Nephron (organoid): ENCODE results near the gene PPP1R13L.

Experiments
- H3K27ac Mint-ChIP-seq, 3 experiments: 2 replicates each; pipeline ENCODE4 v1.8.0; 2020; ENCODE audit warnings: mixed read lengths in 3 of 3, mild to moderate bottlenecking in 2 of 3, moderate library complexity in 1 of 3
- H3K27me3 Mint-ChIP-seq: 2 replicates; pipeline ENCODE4 v1.8.0; 2021; ENCODE audit warnings: low read depth, mild to moderate bottlenecking, moderate library complexity, mixed read lengths
- H3K36me3 Mint-ChIP-seq: 2 replicates; pipeline ENCODE4 v1.8.0; 2020; ENCODE audit warnings: low read depth, mixed read lengths
- H3K4me1 Mint-ChIP-seq: 2 replicates; pipeline ENCODE4 v1.8.0; 2020; ENCODE audit warnings: mixed read lengths
- H3K4me3 Mint-ChIP-seq, 3 experiments: 2 replicates each; pipeline ENCODE4 v1.8.0; 2020; ENCODE audit warnings: mild to moderate bottlenecking in 3 of 3, mixed read lengths in 3 of 3, moderate library complexity in 2 of 3
- H3K9me3 Mint-ChIP-seq: 2 replicates; pipeline ENCODE4 v1.8.0; 2020; ENCODE audit warnings: mixed read lengths
- CTCF ChIP-seq, 3 experiments: fragments of 200-600 bp; sonication (generic); IDR thresholded peaks; one replicate each; pipeline ENCODE4 v1.5.0; 2021; ENCODE audit warnings: antibody characterized with exemption in 3 of 3; ENCODE audit not compliant: unreplicated experiment in 3 of 3

PPP1R13L gene

GRCh38 chr19:45352914-45353796 is 51.7 kb downstream of the PPP1R13L start:
- Mint-ChIP-seq H3K27ac (no peak overlapping the region), H3K27me3 (no peaks in the 10 kb centered on the region), H3K9me3 (no peaks in the 10 kb centered on the region), H3K4me3 (no peak overlapping the region), H3K4me1 (no peaks in the 10 kb centered on the region), H3K36me3 (peaks cover 43% of the 10 kb centered on the region)
- no peak for TF ChIP-seq CTCF (IDR thresholded peaks at IDR 0.05; ENCODE audit: unreplicated experiment in 3 of 3)

- no peaks in the 10 kb centered on the region for H3K9me3 Mint-ChIP-seq
- no peak for TF ChIP-seq CTCF (IDR thresholded peaks at IDR 0.05; ENCODE audit: unreplicated experiment in 3 of 3)
- peaks cover 36% of the 10 kb centered on the region for H3K36me3 Mint-ChIP-seq
- no peak overlapping the region for H3K27ac Mint-ChIP-seq
- no peaks in the 10 kb centered on the region for H3K27me3 Mint-ChIP-seq
- no peaks in the 10 kb centered on the region for H3K4me1 Mint-ChIP-seq
- no peak overlapping the region for H3K4me3 Mint-ChIP-seq
These were observed 52.4 kb downstream of the PPP1R13L start for GRCh38 chr19:45352471-45352870.

GRCh38 chr19:45352062-45352461 is 52.8 kb downstream of the PPP1R13L start:
- peaks cover 4% of the 10 kb centered on the region for H3K27me3 Mint-ChIP-seq
- H3K4me1 Mint-ChIP-seq, result no peaks in the 10 kb centered on the region
- H3K27ac Mint-ChIP-seq, result no peak overlapping the region
- no peaks in the 10 kb centered on the region for H3K9me3 Mint-ChIP-seq
- no peak for TF ChIP-seq CTCF (IDR thresholded peaks at IDR 0.05; ENCODE audit: unreplicated experiment in 3 of 3)
- peaks cover 32% of the 10 kb centered on the region for H3K36me3 Mint-ChIP-seq
- H3K4me3 Mint-ChIP-seq, result no peak overlapping the region

GRCh38 chr19:45351401-45351952 is 53.4 kb downstream of the PPP1R13L start:
- Mint-ChIP-seq H3K36me3 (peaks cover 28% of the 10 kb centered on the region), H3K4me1 (no peaks in the 10 kb centered on the region), H3K27ac (no peak overlapping the region), H3K9me3 (no peaks in the 10 kb centered on the region), H3K4me3 (no peak overlapping the region), H3K27me3 (peaks cover 10% of the 10 kb centered on the region)
- TF ChIP-seq CTCF (IDR thresholded peaks at IDR 0.05; ENCODE audit: unreplicated experiment in 3 of 3), result no peak

GRCh38 chr19:45350477-45351058 is 54.3 kb downstream of the PPP1R13L start:
- Mint-ChIP-seq H3K9me3 (no peaks in the 10 kb centered on the region), H3K4me1 (no peaks in the 10 kb centered on the region), H3K27ac (no peak overlapping the region), H3K36me3 (peaks cover 19% of the 10 kb centered on the region), H3K4me3 (no peak overlapping the region), H3K27me3 (peaks cover 18% of the 10 kb centered on the region)
- no peak for TF ChIP-seq CTCF (IDR thresholded peaks at IDR 0.05; ENCODE audit: unreplicated experiment in 3 of 3)
